ENCODE results near the gene ASB17. TPM values are rescaled to one million over a fixed set of nuclear protein-coding genes. Genes with fewer than 3 reads are reported as not detected.
"Not testable (repeated sequence)": the region's sequence is repeated elsewhere in the genome, so short reads cannot be mapped to it uniquely, and the experiment has no call there.

ASB17 gene, protein sequence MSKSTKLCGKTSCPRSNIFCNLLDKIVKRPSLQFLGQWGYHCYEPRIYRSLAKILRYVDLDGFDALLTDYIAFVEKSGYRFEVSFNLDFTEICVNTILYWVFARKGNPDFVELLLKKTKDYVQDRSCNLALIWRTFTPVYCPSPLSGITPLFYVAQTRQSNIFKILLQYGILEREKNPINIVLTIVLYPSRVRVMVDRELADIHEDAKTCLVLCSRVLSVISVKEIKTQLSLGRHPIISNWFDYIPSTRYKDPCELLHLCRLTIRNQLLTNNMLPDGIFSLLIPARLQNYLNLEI
- not detected for total RNA-seq

- H3K27ac Mint-ChIP-seq: no peak within 1 kb of the TSS
- DNase-seq (ENCODE audit: low spot score) (no peak), ATAC-seq (no peak)
- H3K27me3 Mint-ChIP-seq: peaks cover 4 to 18% of the 10 kb centered on the region in 2 donors
- H3K4me3 Mint-ChIP-seq: no peak within 1 kb of the TSS
- H3K4me1 Mint-ChIP-seq (ENCODE audit: low read depth in 2 of 2): no peaks in the 10 kb centered on the region
- peaks cover 14% of the 10 kb centered on the region for H3K9me3 Mint-ChIP-seq
- H3K36me3 Mint-ChIP-seq: no peaks in the 10 kb centered on the region
These were observed at the start of gene ASB17 for GRCh38 chr1:75932304-75932703. TSS of gene ASB17 (minus strand) at chr1:75932404. CDS start at chr1:75932291, 113 bp downstream.

DNA sequence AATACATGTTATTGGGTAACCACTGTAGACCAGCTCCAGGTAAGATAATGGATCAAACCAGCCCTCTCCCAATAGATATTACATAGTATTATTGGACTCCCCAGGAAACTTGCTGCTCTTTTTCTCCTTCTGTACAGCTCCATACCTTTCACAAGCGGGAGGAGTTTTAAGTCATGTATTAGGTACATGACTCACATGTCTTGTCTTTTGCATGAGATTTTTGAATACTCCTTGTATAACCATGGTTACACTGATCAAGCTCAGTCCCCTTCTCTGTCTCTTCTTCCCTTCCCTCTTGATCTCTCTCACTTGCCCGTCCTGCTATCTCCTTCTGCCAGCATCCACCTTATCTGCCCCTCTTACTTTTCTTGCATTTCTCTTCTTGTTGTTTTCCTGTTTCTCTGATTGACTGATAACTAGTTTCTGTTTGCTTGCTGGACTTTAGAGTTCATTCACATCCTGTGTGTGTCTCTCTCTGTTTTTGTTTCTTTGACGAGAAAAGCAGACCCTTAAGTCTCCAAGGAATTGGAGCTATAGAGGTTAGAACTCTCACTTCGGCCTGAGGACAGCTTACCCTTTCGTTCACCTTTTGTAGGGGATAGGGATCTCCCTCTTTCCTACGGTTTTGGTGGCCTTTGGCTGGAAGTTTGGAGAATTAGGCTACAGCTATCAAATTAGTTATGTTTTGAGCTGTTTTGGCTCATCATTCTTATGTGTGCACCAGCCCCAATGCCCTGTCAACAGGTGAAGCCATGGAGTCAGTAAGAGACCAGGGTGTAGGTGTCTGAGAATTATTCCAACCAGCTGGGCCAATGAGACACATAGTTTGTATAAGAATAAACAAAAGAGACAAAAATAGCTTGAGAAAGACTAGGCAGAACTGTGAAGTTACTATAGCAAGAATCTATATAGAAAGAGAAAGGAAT, 49.0 kb upstream of the ASB17 start:
- no peaks in the 10 kb centered on the region for H3K36me3 Mint-ChIP-seq
- ATAC-seq: no peak
- H3K27me3 Mint-ChIP-seq: peaks cover 0 to 2% of the 10 kb centered on the region in 2 donors
- H3K9me3 Mint-ChIP-seq: peaks cover 8% of the 10 kb centered on the region
- H3K4me3 Mint-ChIP-seq: no peak overlapping the region
- no peak overlapping the region for H3K27ac Mint-ChIP-seq
- no peak for DNase-seq (ENCODE audit: low spot score)
- H3K4me1 Mint-ChIP-seq (ENCODE audit: low read depth in 2 of 2): no peaks in the 10 kb centered on the region

DNA sequence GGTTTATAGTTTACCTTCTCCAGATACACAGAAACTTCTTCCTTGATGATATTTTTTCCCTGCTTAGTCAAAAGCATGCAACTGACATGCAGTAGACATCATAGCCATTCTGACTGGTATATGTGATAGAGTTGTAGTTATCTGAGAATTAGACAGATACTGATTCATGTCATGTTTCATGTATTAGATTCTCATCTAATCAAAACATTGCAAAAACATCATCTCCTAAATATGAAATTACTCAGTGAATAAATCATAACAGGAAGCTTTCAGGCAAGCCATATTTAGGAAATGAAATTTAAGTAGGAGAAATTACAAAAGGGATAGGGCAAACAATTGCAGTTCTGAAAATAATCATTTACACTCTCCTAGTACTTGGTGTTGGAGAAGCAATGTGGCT, 38.4 kb upstream of the ASB17 start:
- no peaks in the 10 kb centered on the region for H3K4me1 Mint-ChIP-seq (ENCODE audit: low read depth in 2 of 2)
- H3K27me3 Mint-ChIP-seq: peaks cover 0 to 5% of the 10 kb centered on the region in 2 donors
- no peaks in the 10 kb centered on the region for H3K36me3 Mint-ChIP-seq
- no peak overlapping the region for H3K4me3 Mint-ChIP-seq
- no peaks in the 10 kb centered on the region for H3K9me3 Mint-ChIP-seq
- ATAC-seq: no peak
- H3K27ac Mint-ChIP-seq: no peak overlapping the region
- no peak for DNase-seq (ENCODE audit: low spot score)

DNA sequence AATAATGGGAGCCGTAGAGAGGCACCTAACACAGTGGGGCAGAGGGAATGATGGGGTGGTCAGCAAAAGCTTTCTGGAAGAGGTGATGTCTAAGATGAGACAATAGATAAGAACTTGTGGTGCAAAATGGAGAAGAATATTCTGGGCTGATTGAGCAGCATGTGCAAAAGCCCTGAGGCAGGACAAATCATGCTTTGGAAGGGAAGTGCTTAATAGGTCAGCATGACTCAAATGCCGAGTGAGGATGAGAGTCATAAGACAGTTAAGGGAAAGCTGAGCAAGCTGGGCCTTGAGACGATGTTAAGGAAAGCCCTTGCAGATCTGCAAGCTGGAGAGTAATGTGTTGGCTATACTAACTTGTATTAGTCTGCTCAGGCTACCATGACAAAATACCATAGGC, 37.3 kb upstream of the ASB17 start:
- no peaks in the 10 kb centered on the region for H3K36me3 Mint-ChIP-seq
- peaks cover 0 to 5% of the 10 kb centered on the region in 2 donors for H3K27me3 Mint-ChIP-seq
- no peaks in the 10 kb centered on the region for H3K9me3 Mint-ChIP-seq
- H3K27ac Mint-ChIP-seq: no peak overlapping the region
- ATAC-seq (no peak), DNase-seq (ENCODE audit: low spot score) (no peak)
- H3K4me3 Mint-ChIP-seq: no peak overlapping the region
- no peaks in the 10 kb centered on the region for H3K4me1 Mint-ChIP-seq (ENCODE audit: low read depth in 2 of 2)

DNA sequence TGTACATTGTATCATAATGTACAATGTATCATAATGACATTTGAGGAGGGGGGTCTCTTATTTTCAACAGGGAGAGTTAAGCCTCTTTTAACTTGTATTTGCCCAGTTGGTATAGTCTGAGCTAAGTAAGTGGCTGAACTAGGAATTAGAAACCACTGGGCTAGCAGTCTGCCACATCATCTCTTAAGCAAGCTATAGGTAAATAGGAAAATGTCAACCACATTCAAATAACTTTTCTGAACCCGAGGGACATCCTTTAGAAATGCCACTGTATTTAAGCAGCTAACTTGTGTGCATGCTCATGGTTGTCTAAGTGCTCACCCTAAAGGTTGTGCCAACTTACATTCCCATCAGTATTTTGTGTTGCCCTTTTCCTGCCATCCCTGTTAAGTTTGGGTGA, 35.5 kb upstream of the ASB17 start:
- Mint-ChIP-seq H3K27me3 (peaks cover 0 to 5% of the 10 kb centered on the region in 2 donors), H3K4me1 (ENCODE audit: low read depth in 2 of 2) (no peaks in the 10 kb centered on the region), H3K36me3 (no peaks in the 10 kb centered on the region), H3K4me3 (no peak overlapping the region), H3K9me3 (no peaks in the 10 kb centered on the region), H3K27ac (no peak overlapping the region)
- ATAC-seq: no peak
- no peak for DNase-seq (ENCODE audit: low spot score)

DNA sequence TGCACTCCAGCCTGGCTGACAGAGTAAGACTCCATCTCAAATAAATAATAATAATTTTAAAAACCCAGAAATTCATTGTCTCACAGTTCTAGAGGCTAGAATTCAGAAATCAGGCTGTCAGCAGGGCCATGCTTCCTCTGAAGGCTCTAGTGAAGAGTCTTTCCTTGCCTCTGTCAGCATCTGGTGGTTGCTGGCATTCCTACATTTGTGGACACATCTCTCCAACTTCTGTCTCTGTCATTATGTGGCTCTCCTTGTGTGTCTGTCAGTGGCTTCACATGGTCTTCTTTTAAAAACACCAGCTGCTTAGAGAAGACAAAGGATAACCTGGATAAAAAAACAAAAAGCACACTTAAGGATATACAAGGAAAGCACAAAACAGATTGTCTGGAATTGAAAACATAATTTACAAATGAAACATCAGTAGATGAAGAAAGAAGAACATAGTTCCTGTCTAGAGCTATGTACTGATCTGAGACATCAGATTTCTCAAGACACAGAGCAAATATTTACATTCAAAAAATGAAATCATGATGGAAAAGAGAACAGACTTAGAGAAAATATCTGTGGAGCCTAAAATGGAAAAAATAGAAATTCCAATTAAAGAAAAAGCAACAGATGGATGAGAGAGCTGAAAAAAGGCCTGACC, 32.7 kb upstream of the ASB17 start:
- Mint-ChIP-seq H3K36me3 (no peaks in the 10 kb centered on the region), H3K9me3 (no peaks in the 10 kb centered on the region), H3K4me3 (no peak overlapping the region), H3K27me3 (peaks cover 0 to 5% of the 10 kb centered on the region in 2 donors), H3K27ac (no peak overlapping the region), H3K4me1 (ENCODE audit: low read depth in 2 of 2) (no peaks in the 10 kb centered on the region)
- no peak for DNase-seq (ENCODE audit: low spot score)
- ATAC-seq: no peak

- H3K4me1 Mint-ChIP-seq (ENCODE audit: low read depth in 2 of 2); H3K27ac Mint-ChIP-seq; H3K27me3 Mint-ChIP-seq; H3K9me3 Mint-ChIP-seq; H3K36me3 Mint-ChIP-seq; ATAC-seq; H3K4me3 Mint-ChIP-seq; DNase-seq (ENCODE audit: low spot score): not testable (repeated sequence)
These were observed 32.0 kb upstream of the ASB17 start for GRCh38 chr1:75964110-75964759.

DNA sequence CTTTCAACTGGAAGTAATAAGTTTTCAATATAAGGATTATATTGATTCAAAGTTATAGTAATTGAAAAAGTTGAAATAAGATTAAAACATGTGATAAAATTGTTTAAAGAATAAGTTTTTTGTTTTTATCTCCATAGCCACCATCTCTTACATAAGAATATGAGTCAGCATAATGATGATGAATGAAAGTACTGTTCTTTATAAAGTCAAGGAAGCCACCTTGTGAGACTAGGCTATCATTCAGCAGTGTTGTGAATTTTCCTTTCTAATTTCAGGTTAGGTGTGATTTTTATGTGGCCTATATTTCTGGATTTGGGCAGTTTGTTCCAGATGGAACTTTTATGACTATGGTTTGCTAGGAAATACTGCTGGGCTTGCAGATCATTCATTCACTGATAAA, 22.4 kb upstream of the ASB17 start:
- Mint-ChIP-seq H3K9me3 (peaks cover 3% of the 10 kb centered on the region), H3K27me3 (peaks cover 2 to 8% of the 10 kb centered on the region in 2 donors), H3K36me3 (no peaks in the 10 kb centered on the region), H3K4me1 (ENCODE audit: low read depth in 2 of 2) (no peaks in the 10 kb centered on the region), H3K4me3 (no peak overlapping the region), H3K27ac (no peak overlapping the region)
- DNase-seq (ENCODE audit: low spot score) (no peak), ATAC-seq (no peak)

GRCh38 chr1:75953461-75953860, 21.3 kb upstream of the ASB17 start:
- H3K36me3 Mint-ChIP-seq: no peaks in the 10 kb centered on the region
- H3K4me1 Mint-ChIP-seq (ENCODE audit: low read depth in 2 of 2): no peaks in the 10 kb centered on the region
- ATAC-seq (no peak), DNase-seq (ENCODE audit: low spot score) (no peak)
- peaks cover 0 to 3% of the 10 kb centered on the region in 2 donors for H3K27me3 Mint-ChIP-seq
- H3K9me3 Mint-ChIP-seq: no peaks in the 10 kb centered on the region
- H3K27ac Mint-ChIP-seq: no peak overlapping the region
- H3K4me3 Mint-ChIP-seq: no peak overlapping the region

GRCh38 chr1:75952016-75952415, 19.8 kb upstream of the ASB17 start:
- no peaks in the 10 kb centered on the region for H3K4me1 Mint-ChIP-seq (ENCODE audit: low read depth in 2 of 2)
- H3K4me3 Mint-ChIP-seq: no peak overlapping the region
- DNase-seq (ENCODE audit: low spot score) (no peak), ATAC-seq (no peak)
- H3K27ac Mint-ChIP-seq: no peak overlapping the region
- H3K9me3 Mint-ChIP-seq: no peaks in the 10 kb centered on the region
- no peaks in the 10 kb centered on the region for H3K36me3 Mint-ChIP-seq
- H3K27me3 Mint-ChIP-seq: no peaks in the 10 kb centered on the region

DNA sequence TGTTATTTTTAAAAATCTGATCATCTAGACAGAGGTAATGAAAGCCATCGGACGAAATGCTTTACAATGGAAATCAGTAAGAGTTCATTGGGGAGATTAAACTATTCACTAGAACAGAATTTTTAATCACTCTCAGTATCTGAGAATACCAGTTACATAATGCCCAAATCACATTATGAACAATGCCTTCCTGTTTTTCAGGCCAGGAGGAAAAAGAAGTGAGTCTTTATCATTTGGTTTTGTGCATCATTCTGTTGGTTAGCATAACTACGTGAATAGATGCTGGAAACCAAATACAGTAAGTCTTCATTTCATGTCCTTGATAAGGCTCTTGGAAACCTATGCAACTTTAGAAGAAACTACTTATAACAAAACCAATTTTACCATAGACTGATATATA, 18.0 kb upstream of the ASB17 start:
- Mint-ChIP-seq H3K4me1 (ENCODE audit: low read depth in 2 of 2) (no peaks in the 10 kb centered on the region), H3K27ac (no peak overlapping the region), H3K4me3 (no peak overlapping the region), H3K36me3 (peaks cover 5% of the 10 kb centered on the region), H3K9me3 (peaks cover 4% of the 10 kb centered on the region), H3K27me3 (no peaks in the 10 kb centered on the region)
- ATAC-seq (no peak), DNase-seq (ENCODE audit: low spot score) (no peak)

- not testable (repeated sequence) for H3K27ac Mint-ChIP-seq; H3K9me3 Mint-ChIP-seq; H3K36me3 Mint-ChIP-seq; H3K4me3 Mint-ChIP-seq; H3K4me1 Mint-ChIP-seq (ENCODE audit: low read depth in 2 of 2); ATAC-seq; H3K27me3 Mint-ChIP-seq; DNase-seq (ENCODE audit: low spot score)
These were observed 10.8 kb upstream of the ASB17 start for GRCh38 chr1:75943037-75943436.

- Mint-ChIP-seq H3K9me3 (peaks cover 3% of the 10 kb centered on the region), H3K4me3 (no peak overlapping the region), H3K4me1 (ENCODE audit: low read depth in 2 of 2) (no peaks in the 10 kb centered on the region), H3K27me3 (no peaks in the 10 kb centered on the region), H3K27ac (no peak overlapping the region), H3K36me3 (no peaks in the 10 kb centered on the region)
- DNase-seq (ENCODE audit: low spot score) (no peak), ATAC-seq (no peak)
These were observed 4.8 kb upstream of the ASB17 start for GRCh38 chr1:75937034-75937433.

All from natural killer cell treated with Interleukin-12 subunit alpha and Interleukin-12 subunit beta and Interleukin-15 and Interleukin-18, amount 100 ng/mL, for 72 hours (primary cell).